ENCODE data around the gene TTC7B. TPM values are rescaled to one million over a fixed set of nuclear protein-coding genes. Genes with fewer than 3 reads are reported as not detected.

The TTC7B gene
- total and polyA plus RNA-seq, 2 of the 13 experiments (the other 11 are each of a cell fraction or from before 2014, with no cell fraction given): 1.3 to 3.2 TPM

DNA sequence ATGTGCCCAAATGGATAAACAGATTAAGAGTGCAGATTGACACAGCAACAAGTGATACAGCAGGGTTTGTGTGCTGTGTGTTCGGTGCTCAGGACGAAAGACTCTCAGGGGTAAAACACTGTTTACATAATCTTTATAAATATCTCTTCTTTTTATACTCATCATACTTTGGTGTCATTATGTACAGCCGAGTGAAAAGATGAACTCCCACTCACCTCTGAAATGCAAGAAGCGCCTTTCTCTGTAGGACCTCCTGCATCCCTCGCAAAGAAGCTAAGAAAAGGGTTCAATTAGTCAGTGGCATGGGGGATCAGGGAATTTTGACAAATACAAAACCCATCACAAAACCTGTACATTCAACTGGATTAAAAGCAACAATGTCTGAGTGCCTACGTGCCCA, 163.6 kb downstream of the TTC7B start (continued):
- TF ChIP-seq, protein P1, sequence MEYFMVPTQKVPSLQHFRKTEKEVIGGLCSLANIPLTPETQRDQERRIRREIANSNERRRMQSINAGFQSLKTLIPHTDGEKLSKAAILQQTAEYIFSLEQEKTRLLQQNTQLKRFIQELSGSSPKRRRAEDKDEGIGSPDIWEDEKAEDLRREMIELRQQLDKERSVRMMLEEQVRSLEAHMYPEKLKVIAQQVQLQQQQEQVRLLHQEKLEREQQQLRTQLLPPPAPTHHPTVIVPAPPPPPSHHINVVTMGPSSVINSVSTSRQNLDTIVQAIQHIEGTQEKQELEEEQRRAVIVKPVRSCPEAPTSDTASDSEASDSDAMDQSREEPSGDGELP (IDR thresholded peaks at IDR 0.05; ENCODE audit: borderline replicate concordance, low read depth): no peak
- TF ChIP-seq ZNF17 (CRISPR knock-in tag; IDR thresholded peaks at IDR 0.05) (no peak), CC2D1A (CRISPR knock-in tag; IDR thresholded peaks at IDR 0.05) (no peak), NR1H2 (CRISPR knock-in tag; IDR thresholded peaks at IDR 0.05; ENCODE audit: borderline replicate concordance, low read depth) (no peak), RBAK (CRISPR knock-in tag; IDR thresholded peaks at IDR 0.05) (no peak), CHD2 (IDR thresholded peaks at IDR 0.05; ENCODE audit: low read depth, low read length) (no peak), HOXD1 (CRISPR knock-in tag; IDR thresholded peaks at IDR 0.05) (no peak), ZFP36 (IDR thresholded peaks at IDR 0.05; ENCODE audit: borderline replicate concordance, low read depth, low read length, partially characterized antibody) (no peak), KDM2A (CRISPR knock-in tag; IDR thresholded peaks at IDR 0.05; ENCODE audit: borderline replicate concordance, low read depth) (no peak)
- TF ChIP-seq, protein P2, sequence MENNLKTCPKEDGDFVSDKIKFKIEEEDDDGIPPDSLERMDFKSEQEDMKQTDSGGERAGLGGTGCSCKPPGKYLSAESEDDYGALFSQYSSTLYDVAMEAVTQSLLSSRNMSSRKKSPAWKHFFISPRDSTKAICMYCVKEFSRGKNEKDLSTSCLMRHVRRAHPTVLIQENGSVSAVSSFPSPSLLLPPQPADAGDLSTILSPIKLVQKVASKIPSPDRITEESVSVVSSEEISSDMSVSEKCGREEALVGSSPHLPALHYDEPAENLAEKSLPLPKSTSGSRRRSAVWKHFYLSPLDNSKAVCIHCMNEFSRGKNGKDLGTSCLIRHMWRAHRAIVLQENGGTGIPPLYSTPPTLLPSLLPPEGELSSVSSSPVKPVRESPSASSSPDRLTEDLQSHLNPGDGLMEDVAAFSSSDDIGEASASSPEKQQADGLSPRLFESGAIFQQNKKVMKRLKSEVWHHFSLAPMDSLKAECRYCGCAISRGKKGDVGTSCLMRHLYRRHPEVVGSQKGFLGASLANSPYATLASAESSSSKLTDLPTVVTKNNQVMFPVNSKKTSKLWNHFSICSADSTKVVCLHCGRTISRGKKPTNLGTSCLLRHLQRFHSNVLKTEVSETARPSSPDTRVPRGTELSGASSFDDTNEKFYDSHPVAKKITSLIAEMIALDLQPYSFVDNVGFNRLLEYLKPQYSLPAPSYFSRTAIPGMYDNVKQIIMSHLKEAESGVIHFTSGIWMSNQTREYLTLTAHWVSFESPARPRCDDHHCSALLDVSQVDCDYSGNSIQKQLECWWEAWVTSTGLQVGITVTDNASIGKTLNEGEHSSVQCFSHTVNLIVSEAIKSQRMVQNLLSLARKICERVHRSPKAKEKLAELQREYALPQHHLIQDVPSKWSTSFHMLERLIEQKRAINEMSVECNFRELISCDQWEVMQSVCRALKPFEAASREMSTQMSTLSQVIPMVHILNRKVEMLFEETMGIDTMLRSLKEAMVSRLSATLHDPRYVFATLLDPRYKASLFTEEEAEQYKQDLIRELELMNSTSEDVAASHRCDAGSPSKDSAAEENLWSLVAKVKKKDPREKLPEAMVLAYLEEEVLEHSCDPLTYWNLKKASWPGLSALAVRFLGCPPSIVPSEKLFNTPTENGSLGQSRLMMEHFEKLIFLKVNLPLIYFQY (CRISPR knock-in tag; IDR thresholded peaks at IDR 0.05; ENCODE audit: borderline replicate concordance): no peak
